Stromal cell of bone marrow (primary cell): ENCODE measurements around the gene MUC5AC.
"Not testable (repeated sequence)": the region's sequence is repeated elsewhere in the genome, so short reads cannot be mapped to it uniquely, and the experiment has no call there.

Experiments used
- DNase-seq: peaks from one replicate; pipeline ENCODE4 v3.0.0-alpha.2; 2012; ENCODE audit warnings: low read depth

Gene MUC5AC, protein sequence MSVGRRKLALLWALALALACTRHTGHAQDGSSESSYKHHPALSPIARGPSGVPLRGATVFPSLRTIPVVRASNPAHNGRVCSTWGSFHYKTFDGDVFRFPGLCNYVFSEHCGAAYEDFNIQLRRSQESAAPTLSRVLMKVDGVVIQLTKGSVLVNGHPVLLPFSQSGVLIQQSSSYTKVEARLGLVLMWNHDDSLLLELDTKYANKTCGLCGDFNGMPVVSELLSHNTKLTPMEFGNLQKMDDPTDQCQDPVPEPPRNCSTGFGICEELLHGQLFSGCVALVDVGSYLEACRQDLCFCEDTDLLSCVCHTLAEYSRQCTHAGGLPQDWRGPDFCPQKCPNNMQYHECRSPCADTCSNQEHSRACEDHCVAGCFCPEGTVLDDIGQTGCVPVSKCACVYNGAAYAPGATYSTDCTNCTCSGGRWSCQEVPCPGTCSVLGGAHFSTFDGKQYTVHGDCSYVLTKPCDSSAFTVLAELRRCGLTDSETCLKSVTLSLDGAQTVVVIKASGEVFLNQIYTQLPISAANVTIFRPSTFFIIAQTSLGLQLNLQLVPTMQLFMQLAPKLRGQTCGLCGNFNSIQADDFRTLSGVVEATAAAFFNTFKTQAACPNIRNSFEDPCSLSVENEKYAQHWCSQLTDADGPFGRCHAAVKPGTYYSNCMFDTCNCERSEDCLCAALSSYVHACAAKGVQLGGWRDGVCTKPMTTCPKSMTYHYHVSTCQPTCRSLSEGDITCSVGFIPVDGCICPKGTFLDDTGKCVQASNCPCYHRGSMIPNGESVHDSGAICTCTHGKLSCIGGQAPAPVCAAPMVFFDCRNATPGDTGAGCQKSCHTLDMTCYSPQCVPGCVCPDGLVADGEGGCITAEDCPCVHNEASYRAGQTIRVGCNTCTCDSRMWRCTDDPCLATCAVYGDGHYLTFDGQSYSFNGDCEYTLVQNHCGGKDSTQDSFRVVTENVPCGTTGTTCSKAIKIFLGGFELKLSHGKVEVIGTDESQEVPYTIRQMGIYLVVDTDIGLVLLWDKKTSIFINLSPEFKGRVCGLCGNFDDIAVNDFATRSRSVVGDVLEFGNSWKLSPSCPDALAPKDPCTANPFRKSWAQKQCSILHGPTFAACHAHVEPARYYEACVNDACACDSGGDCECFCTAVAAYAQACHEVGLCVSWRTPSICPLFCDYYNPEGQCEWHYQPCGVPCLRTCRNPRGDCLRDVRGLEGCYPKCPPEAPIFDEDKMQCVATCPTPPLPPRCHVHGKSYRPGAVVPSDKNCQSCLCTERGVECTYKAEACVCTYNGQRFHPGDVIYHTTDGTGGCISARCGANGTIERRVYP (N-terminal part only)

GRCh38 chr11:1157645-1158591 lies at the start of gene MUC5AC:
Gene MUC5AC (plus strand): TSS chr11:1157953. CDS start chr11:1158000, 47 bp downstream.
- DNase-seq = no peak

DNA sequence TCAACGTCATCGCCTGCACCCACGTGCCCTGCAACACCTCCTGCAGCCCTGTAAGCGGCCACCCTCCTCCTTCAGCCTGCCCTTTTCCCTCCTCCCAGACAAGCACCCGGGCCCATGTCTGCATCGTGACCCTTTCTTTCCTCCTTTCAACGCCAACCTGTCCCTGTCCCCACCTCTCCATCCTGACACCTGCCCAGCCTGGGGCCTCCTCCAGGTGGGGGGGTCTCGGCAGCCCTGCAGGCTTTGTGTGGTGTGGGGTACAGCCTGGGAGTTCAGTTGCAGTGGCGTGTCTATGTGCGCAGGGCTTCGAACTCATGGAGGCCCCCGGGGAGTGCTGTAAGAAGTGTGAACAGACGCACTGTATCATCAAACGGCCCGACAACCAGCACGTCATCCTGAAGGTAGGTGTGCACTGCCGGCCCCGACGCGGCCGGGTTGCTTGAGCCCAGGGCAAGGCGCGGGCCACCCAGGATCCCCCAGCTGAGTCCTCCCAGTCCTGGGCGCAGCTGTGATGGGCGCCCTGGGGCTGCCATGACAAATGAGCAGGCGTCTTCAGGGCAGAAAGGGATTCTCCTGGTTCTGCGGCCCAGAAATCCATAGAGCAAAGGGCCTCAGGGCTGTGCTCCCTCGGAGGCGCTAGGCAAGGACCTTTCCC lies 49.4 kb upstream of the MUC5AC start:
- no peak for DNase-seq

DNA sequence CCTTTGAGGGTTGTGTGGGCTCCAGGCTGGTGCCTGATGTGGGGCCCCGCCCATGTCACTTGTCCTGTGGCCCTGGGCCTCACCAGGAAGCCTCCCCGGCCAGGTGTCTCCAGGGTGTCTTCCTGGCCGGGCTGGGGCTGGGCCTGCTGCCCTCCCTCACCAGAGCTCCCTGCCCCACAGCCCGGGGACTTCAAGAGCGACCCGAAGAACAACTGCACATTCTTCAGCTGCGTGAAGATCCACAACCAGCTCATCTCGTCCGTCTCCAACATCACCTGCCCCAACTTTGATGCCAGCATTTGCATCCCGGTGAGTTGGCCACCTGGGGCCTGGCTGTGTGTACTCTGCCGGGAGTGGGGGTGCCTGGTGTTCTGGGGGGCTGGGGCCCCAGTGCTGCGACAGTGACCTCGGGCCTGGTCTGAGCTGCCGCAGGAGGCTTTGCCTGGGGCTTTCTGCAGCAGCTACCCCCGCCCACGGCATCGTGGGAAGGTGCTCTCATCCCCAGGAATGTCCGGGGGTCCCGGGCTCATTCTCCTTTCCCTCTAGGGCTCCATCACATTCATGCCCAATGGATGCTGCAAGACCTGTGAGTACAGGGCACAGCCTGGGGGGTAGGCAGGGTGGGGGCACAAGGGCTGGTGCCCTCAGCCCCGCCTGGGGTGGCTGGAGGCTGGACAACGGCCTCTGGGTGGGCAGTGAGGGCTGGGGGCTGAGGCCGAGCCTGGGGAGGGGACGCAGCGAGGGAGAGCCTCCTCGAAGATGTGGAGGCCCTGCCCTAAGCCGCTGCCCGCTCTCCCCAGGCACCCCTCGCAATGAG lies 48.4 kb upstream of the MUC5AC start:
- DNase-seq = no peak

GRCh38 chr11:1109918-1110705 lies 47.6 kb upstream of the MUC5AC start:
- DNase-seq = no peak

DNA sequence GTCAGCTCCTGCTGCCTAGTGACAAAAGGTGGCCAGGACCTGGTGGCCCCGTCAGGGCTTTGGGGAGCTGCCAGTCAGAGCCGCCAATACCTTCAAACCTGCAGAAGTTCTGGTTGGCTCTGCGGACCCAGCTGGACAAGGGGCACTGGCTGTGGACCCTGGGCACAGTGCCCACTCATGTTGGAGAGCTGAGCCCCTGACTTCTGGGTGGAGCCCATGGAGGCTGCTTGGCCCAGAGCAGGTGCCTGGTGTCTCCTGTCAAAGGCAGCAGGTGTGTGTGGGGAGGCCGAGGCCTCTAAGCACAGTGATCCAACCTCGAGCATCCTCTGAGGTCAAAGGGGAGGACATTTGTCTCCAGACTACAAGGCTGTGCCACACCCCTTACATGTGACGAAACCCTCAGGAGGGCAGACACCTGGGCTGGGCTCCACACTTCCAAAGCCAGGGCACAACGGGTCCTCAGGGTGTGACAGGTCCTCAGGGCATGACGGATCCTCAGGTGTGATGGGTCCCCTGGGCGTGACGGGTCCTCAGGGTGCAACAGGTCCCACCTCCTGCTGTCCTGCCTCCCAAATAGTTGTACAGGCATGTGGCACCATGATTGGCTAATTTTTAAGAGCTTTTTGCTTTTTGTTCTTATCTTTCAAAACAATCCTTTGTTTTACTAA lies 46.1 kb upstream of the MUC5AC start:
- DNase-seq = no peak

GRCh38 chr11:1112351-1113191 lies 45.2 kb upstream of the MUC5AC start:
- no peak for DNase-seq

DNA sequence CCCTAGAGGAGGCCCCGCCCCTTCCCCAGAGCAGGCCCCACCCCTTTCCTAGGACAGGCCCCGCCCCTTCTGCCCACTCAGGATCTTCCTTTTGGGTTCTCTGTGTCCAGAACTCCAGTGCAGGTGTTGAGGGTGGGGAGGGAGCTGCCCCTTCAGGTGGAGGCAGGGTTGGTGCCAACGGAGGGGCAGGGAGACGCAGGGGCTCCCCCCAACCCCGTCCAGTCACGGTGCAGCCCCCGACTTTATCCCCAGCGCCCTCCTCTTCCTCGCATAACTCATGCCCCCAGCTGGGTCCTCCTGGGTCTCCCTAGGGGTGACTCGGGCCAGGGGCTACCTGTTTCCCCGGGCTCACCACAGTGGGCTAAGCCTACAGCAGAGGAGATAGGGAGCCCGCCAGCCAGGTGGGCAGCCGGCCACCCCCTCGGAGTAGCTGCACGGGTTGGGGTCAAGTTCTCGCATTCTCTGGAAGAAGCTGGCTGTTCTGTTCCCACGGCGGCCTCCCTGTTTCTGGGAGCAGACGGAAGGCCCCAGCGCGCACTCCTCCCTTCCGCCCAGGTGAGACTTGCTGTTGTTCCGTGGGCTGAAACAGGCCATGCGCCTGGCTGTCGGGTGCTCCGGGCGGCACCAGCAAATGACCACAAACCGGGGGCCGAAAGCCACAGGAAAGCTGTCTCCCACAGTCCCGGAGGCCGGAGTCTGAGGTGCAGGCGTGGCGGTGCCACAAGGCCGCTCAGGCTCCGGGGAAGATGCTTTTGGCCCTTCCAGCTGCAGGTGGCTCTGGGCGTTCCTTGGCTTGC lies 44.1 kb upstream of the MUC5AC start:
- no peak for DNase-seq

DNA sequence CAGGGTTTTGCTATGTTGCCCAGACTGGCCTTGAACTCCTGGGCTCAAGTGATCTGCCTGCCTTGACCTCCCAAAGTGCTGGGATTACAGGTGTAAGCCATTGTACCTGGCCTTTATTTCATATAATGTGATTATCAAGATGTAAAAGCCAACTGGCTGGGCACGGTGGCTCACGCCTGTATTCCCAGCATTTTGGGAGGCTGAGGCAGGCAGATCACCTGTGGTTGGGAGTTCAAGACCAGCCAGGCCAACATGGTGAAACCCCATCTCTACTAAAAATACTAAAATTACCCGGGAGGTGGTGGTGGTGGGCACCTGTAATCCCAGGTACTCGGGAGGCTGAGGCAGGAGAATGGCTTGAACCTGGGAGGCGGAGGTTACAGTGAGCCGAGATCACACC lies 42.5 kb upstream of the MUC5AC start:
- not testable (repeated sequence) for DNase-seq

DNA sequence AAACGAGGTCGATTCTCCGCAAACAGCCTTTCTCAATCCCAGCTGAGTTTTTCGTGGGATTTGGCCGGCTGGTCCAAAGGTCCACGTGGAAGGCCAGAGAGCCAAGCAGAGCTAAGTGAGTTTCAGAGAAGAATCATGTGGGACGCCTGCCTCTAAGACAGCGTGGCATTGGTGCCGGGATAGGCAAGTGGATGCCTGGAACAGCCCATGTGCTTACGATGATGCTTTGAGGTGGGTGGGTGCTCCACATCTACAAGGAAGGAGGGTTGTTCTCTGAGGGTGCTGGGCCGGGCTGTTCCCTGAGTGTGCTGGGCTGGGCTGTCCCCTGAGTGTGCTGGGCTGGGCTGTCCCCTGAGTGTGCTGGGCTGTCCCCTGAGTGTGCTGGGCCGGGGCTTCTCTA lies 41.6 kb upstream of the MUC5AC start:
- DNase-seq = no peak

DNA sequence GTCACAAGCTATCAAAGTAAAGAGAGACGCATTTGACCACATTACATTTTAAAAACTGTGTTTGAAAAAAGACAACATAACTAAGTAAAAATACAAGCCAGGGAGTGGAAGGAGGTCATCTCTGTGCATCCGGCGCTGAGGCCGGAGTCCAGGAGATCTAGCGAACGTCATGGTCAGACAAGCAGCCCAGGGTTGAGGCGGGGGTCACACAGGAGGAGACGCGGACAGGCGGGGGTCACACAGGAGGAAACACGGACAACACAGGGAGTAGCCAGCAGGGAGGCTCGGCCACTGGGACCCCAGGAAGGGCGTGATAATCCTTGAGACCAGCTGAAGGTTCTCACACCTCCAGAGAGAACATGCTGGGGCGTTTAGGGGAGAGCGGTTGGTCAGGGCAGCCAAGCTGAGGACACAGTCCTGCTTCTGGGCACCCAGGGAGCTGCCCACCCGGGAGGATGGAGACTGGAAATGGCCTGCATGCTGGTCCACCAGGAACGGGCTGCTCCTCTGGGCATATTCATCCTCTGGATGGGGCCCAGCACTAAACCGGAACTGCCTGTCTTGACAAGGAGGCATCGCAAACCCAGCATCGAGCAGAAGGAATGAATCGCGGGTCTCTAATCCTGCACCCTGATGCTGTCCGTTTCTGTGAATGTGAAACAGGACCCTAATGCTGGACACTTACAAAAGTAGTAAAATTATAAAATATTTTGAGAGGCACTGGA lies 40.9 kb upstream of the MUC5AC start:
- DNase-seq = no peak

DNA sequence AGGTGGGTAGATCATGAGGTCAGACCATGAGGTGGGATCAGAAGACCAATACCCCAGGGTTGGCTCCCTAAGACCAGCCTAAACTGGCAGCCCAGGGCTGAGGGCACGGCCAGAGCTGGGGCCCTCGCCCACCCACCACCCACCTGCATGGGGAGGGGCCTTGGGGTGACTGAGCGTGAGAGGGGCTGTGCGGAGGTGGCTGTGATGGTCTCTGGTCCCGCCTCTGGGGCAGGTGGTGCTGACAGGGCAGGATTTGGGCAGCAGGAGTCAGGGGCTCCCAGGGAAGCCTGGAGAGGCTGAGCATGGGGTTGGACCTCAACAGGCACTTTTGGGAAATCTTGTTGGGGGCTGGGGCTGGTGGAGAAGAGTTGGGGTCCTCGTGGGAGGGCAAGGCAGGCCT lies 39.8 kb upstream of the MUC5AC start:
- no peak for DNase-seq

GRCh38 chr11:1118755-1119603 lies 38.8 kb upstream of the MUC5AC start:
- DNase-seq = no peak

GRCh38 chr11:1119604-1120146 lies 38.1 kb upstream of the MUC5AC start:
- no peak for DNase-seq

DNA sequence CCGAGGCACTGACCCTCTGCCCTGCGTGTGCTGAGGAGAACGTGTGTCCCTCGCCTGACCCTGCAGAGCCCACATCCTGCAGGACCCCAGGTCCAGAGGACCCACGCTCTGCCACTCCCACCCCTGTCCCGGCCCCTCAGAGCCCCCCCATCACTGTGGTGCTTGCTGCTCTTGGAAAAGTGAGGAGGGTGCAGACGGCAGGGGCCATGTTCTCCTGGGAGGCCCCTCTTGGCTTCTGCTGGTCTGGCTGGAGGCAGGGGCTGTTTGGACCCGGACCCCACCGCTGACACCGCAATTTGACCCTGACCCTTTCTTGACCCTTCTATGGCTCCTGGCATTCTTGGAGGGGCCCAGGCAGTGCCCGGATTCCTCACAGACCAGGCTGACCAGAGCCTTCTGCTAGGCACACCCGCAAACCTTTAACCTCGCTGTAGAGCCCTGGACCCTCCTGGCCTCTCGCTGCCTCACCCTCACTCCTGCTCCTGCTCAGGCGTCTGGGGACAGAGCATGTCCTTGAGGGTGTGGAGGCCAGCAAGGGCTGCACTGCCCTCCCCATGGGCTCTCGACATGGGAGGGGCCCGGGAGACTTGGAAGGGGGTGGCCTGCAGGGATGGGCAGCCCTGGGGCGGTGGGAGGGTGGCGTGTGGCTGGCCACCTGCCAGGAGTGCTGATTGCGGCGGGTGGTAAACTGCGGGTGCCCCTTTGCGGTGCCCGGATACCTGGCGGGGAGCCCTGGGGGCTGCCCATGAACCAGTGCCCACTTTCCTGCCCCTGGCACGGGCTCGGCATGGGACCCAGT lies 37.0 kb upstream of the MUC5AC start:
- no peak for DNase-seq
